ENCODE data around the gene NSD1.

DNA sequence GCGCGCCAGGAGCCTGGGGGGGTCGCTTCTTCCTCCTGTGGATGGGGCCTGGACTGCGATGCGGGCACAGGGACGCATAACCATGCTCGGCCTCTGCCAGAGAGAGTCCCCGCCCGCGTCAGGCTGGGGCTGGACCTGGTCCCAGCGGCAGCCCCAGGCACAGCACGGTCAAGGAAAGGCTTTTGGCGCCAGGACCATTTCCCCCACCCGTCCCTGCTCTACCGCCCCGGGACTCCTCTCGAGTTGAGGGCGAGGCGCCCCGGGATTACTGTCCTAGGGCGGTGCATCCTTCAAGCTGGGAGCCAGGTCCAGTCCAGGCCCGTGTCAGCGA is 177.8 kb downstream of the NSD1 start:
- TF ChIP-seq EZH2 (IDR thresholded peaks at IDR 0.05; ENCODE audit: low read length, unreplicated experiment) = no peak
- TF ChIP-seq, protein P1, sequence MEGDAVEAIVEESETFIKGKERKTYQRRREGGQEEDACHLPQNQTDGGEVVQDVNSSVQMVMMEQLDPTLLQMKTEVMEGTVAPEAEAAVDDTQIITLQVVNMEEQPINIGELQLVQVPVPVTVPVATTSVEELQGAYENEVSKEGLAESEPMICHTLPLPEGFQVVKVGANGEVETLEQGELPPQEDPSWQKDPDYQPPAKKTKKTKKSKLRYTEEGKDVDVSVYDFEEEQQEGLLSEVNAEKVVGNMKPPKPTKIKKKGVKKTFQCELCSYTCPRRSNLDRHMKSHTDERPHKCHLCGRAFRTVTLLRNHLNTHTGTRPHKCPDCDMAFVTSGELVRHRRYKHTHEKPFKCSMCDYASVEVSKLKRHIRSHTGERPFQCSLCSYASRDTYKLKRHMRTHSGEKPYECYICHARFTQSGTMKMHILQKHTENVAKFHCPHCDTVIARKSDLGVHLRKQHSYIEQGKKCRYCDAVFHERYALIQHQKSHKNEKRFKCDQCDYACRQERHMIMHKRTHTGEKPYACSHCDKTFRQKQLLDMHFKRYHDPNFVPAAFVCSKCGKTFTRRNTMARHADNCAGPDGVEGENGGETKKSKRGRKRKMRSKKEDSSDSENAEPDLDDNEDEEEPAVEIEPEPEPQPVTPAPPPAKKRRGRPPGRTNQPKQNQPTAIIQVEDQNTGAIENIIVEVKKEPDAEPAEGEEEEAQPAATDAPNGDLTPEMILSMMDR (conservative IDR thresholded peaks at IDR 0.05; ENCODE audit: low read depth, low read length) = no peak
- no peak for TF ChIP-seq EZH2phosphoT487 (IDR thresholded peaks at IDR 0.05; ENCODE audit: borderline replicate concordance, low read length)
